ENCODE measurements around the gene KLHL26.
"Not testable (repeated sequence)": the region's sequence is repeated elsewhere in the genome, so short reads cannot be mapped to it uniquely, and the experiment has no call there.

Gene KLHL26

DNA sequence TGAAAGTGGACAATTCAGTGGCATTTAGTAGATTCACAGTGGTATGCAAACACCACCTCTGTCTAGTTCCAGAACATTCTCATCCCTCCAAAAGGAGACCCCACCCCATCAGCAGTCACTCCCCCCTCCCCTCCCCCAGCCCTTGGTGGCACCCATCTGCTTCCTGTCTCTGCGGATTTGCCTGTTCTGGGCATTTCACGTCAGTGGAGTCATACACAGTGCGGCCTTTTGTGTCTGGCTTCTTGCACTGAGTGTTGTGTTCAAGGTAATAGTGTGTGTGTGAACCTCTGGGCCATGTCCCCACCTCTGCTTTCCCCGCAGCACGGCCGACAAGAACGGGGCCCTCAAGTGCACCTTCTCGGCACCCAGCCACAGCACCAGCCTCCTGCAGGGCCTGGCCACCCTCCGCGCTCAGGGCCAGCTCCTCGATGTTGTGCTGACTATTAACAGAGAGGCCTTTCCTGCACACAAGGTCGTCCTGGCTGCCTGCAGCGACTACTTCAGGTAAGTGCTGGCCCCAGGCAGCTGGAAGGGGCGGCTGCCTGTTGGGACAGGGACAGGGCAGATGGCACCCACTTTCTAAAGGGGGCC, 27.2 kb downstream of the KLHL26 start:
- no peak for DNase-seq (ENCODE audit: low read depth)

DNA sequence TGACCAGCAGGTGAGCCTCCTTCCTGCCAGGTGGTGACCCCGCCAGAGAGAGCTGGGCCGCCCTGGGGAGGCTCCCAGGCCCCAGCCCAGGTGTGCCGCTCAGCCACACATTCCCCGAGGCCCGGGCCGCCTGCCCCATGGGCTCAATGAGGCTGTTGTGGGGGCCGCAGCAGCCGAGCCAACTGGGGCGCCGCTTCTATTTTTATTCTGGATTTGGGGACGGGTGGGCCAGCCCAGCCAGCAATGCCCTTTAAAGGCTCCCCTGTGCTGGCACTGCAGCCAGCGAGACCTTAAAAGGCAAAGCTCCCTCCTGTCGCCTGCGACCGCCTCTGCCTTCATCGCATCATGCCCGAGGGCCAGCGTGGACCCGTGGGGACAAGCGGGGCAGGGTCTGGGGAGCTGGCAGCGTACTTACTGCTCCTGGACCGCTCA, 29.0 kb downstream of the KLHL26 start:
- DNase-seq (ENCODE audit: low read depth), result no peak

DNA sequence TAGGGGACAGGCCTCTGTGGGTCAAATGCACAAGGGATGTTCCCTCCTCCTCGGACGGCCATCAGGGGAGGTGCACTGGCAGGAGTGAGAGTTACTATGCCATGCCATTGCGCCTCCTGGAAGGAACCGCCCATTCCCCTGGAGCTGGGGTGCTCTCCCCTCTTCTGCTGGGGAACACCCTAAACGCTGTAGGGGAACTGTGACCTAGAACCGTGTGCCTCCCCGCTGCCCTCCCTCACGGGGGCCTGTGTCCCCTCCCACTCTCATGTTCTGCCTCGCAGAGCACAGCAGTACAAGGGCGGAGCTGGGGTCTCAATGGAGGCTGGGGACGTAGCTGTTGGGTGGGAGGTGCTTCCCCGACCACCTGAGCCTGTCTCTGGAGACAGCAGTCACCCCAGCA, 29.5 kb downstream of the KLHL26 start:
- DNase-seq (ENCODE audit: low read depth), result no peak

DNA sequence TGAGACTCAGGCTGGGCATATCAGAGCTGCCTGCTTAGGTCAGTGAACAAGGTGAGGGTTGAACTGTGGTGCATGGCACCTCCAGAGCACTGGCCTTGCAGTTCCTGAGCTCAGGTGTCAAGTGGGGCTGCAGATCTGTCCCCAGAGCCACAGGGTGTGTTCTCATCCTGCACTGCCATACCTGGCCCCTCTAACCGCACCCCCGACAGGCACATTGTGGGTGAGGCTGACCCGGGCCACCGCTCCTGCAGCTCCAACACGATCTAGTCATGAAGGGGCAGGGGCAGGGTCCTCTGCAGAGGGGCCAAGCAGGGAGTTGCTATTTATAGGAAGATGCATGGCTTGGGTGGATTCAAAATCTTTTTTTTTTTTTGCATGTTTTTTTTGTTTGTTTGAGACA, 30.0 kb downstream of the KLHL26 start:
- no peak for DNase-seq (ENCODE audit: low read depth)

DNA sequence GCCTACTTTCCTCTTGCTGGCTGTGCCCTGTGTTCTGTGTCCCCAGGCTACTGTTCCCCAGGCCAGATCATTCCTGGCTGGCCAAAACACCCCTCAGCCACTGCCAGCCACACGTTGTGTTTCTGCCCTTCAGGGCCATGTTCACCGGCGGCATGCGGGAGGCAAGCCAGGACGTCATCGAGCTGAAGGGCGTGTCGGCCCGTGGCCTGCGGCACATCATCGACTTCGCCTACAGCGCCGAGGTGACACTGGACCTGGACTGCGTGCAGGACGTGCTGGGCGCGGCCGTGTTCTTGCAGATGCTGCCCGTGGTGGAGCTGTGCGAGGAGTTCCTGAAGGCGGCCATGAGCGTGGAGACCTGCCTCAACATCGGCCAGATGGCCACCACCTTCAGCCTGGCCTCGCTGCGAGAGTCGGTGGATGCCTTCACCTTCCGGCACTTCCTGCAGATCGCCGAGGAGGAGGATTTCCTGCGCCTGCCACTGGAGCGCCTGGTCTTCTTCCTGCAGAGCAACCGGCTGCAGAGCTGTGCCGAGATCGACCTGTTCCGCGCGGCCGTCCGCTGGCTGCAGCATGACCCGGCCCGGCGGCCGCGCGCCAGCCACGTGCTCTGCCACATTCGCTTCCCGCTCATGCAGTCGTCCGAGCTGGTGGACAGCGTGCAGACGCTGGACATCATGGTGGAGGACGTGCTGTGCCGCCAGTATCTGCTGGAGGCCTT, 30.9 kb downstream of the KLHL26 start:
- DNase-seq (ENCODE audit: low read depth), result no peak

DNA sequence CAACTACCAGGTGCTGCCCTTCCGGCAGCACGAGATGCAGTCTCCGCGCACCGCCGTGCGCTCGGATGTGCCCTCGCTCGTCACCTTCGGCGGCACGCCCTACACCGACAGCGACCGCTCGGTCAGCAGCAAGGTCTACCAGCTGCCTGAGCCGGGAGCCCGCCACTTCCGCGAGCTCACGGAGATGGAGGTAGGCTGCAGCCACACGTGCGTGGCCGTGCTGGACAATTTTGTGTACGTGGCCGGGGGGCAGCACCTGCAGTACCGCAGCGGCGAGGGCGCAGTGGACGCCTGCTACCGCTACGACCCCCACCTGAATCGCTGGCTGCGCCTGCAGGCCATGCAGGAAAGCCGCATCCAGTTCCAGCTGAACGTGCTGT, 31.4 kb downstream of the KLHL26 start:
- no peak for DNase-seq (ENCODE audit: low read depth)

DNA sequence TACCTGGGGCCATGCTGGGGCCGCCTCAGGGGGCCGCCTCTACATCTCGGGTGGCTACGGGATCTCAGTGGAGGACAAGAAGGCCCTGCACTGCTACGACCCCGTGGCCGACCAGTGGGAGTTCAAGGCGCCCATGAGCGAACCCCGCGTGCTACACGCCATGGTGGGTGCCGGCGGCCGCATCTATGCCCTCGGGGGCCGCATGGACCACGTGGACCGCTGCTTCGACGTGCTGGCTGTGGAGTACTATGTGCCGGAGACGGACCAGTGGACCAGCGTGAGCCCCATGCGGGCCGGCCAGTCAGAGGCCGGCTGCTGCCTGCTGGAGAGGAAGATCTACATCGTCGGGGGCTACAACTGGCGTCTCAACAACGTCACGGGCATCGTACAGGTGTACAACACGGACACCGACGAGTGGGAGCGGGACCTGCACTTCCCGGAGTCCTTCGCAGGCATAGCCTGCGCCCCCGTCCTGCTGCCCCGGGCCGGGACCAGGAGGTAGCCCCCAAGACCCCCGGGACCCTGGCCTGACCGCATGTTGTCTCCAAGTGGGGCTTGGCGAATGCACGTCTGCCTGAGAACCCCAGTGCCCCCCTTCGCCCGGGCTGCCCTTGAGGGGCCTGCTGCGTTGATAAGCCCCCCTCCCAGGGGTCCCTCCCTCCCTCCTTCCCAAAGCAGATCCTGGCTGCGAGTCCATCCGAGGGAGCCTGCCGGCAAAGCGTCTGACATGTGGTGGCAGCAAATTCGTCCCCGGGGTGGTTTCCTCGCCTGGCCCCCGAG, 32.1 kb downstream of the KLHL26 start:
- no peak for DNase-seq (ENCODE audit: low read depth)

DNA sequence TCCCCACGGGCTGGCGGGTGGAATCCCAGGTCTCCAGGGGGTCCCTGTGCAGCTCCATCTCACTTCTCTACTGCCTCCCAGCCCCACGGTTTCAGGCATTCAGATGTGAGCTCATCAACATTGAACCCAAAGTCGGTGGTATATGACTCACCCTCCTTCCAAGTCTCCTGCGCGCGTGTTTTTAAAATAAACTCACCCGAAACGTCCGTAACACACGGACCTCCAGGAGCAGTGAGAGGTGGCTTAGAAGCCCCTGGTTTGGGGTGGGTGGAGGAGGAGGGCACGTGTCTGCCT, 32.6 kb downstream of the KLHL26 start:
- DNase-seq (ENCODE audit: low read depth), result no peak

DNA sequence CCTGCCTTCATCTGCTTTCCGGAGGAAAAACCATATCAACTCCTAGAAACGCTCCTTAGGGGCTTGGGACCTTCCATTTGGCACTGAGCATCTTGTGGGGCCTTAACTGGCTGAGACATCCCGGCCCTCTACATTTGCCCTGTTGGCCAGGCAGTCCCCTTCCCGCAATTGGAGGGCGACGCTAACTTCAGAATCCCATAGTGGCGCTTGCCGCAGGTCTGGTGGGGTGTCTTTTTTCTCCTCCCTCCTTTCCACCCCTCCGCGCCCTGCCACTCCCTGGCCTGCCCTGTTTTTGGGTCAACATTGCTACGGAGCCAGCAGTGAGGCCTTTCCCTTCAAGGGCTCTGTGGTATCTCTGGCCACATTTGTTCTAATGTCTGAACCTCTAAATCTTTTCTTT, 33.1 kb downstream of the KLHL26 start:
- DNase-seq (ENCODE audit: low read depth), result no peak

DNA sequence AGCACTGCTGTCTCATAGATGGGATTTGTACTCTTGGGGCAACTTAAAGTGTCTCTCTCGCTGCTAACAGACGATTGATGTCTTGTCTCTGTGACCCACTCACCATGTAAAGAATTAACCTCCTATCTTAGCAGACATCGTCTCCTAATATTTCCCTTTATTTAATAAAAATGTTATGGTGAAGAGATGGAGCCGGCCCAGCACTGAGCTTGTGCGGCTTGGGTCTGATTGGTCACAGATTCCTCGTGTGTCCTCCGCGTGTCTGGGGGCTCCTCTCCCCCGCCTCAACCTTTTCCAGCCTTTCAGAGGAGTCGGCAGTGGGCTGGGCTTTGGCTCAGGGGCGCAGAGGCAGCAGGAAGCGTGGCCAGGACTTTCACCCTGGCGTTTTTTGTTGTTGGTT, 33.5 kb downstream of the KLHL26 start:
- DNase-seq (ENCODE audit: low read depth), result no peak

DNA sequence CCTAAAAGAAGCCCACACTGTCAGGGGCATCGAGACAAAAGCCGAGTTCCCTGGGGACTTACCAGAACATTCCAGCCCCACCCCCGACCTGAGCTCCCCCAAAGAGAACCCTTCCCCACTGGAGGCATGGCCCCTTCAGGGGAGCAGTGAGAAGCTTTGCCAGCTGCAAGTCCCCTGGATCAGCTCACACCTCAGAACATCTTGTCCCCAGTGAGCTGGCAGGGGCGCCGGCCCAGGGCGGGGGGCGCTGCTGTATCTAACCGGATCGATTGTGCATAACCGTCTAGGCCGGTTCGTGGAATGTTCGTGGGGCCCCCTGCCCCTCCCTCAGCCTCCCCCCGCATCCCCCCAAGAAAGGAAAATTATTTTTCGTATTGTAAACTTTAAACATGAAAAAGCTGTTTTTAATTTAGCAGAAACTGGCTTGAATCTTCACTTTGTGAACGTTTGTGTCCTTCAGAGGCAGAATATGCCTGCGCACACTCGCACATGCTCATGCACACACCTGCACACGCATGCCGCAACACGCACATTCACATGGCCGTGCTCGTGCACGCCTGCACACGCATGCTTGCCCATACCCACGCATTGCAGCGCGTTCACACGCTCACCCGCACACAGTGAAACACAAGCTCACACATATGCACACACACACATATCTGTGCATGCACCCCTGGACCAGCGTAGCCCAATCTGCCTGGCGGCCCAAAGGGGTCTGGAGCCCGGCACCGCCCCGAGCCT, 34.6 kb downstream of the KLHL26 start:
- DNase-seq (ENCODE audit: low read depth), result no peak

DNA sequence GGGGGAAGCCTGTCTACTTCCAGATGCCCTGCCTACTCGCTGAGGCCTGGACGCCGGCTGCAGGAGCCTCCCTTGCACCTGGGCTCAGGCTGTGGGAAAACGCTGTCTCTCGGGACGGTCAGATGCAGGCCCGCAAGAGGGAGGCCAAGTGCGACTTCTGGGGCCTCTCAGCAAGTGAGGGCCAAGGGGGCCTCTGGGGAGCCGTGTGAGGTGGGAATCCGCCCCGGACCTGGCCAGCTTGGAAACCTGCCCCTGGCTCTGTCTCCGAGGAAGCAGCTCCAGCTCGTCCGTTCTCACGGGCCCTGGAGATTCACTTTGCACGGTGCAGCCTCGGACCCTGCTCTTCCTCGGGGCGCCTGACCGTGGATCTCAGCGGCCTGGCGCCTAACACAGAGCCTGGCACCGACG, 35.2 kb downstream of the KLHL26 start:
- no peak for DNase-seq (ENCODE audit: low read depth)

DNA sequence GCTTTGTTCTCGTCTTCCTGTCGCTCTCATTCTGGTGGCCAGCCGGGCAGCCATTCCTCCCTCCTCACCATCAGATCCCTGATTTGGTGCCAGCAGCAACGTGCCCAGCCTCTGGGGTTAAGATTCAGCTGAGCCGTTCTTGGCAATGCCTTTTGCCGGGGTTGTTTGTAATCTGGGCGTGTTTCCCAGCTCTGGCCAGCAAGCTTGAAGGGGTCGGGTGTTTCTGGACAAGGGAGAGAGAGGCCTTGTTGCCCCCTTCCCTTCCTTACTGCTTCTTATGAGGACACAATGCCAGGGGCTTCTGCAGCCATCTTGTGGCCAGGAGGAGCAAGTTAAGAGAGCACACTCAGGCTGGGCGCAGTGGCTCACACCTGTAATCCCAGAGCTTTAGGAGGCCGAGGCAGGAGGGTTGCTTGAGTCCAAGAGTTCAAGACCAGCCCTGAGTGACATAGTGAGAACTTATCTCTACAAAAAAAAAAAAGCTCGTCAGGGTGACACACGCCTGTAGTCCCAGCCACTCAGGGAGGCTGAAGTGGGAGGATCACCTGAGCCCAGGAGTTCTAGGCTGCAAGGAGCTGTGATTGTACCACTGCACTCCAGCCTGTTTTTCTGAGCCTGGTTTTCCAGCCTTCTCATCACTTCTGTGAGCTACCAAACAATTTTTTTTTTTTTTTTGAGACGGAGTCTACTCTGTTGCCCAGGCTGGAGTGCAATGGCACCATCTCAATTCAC, 35.9 kb downstream of the KLHL26 start:
- DNase-seq (ENCODE audit: low read depth), result no peak

DNA sequence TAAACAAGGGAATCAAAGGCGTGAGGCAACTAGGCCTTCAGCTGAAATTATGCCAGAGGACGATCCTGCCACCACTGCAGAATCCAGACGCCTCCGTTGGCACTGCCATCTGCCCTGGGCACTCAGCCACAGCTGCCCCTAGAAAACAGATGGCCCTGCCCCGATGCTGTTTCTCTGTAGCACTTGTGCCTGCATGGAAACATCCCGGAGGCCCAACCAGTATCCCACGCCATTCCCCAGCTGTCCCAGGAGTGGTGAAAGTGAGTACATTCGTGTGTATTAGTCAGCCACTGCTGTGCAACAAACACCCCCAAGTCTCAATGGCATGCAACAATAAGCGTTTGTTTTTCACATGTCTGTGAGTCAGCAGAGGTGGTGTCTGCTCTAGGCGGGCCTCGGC, 37.8 kb downstream of the KLHL26 start:
- no peak for DNase-seq (ENCODE audit: low read depth)

DNA sequence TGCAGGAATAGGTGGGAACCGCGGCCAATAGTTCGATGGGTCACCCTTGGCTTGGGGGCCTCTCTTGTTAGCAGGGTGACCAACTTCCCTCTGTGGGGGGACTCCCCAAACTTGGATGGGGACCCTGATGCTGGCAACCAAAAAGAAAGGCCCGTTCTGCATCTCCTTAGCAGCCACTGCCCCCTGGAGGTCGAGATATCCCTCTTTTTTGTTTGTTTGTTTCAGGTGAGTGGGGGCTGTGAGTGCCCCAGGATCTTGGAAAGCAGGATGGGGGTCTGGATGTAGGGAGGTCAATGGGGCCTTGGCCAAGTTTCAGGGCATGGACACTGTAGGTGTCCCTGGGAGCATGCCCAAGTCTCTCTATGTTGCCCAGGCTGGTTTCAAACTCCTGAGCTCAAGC, 39.0 kb downstream of the KLHL26 start:
- DNase-seq (ENCODE audit: low read depth), result no peak

DNA sequence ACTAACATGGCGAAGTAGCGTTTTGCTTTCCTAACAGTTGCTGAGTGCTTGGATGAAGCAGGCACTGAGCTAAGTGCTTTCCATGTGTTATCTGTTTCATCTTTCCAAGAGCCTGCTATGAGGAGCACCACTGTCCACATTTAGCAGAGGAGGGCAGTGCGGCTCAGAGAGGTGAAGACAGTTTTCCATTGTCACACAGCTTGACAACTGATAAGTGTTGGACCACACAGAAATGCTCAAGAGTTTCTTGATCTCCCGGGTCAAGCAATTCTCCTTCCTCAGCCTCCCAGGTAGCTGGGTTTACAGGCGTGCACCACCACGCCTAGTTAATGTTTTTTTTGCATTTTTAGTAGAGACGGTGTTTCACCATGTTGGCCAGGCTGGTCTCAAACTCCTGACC, 39.9 kb downstream of the KLHL26 start:
- no peak for DNase-seq (ENCODE audit: low read depth)

DNA sequence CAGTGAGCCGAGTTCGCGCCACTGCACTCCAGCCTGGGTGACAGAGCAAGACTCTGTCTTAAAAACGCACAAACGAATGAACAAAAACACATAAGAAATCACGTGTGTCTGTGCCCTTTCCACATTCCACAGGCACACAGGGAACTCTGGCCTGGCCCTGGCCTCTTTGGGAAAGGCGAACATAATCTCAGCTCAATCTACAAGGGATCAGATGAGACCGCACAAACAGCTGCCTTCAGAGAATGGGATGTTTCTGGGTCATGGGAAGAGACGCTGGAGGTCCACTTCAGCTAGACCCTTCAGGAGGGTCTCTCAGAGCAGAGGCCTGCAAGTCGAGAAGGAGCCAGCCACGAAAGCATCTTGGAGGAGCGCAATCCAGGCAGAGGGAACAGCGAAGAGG, 40.3 kb downstream of the KLHL26 start:
- no peak for DNase-seq (ENCODE audit: low read depth)

DNA sequence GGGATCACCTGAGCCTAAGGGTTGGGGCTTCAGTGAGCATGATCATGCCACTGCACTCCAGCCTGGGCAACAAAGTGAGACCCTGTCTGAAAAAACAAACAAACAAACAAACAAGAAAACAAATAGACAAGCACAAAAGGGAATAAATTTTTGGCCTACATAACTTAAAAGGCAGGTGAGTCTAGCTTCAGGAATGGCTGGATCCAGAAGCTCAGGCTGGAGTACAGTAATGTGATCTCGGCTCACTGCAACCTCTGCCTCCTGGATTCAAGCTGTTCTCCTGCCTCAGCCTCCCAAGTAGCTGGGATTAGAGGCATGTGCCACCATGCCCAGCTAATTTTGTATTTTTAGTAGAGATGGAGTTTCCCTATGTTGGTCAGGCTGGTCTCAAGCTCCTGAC, 43.3 kb downstream of the KLHL26 start:
- not testable (repeated sequence) for DNase-seq (ENCODE audit: low read depth)

DNA sequence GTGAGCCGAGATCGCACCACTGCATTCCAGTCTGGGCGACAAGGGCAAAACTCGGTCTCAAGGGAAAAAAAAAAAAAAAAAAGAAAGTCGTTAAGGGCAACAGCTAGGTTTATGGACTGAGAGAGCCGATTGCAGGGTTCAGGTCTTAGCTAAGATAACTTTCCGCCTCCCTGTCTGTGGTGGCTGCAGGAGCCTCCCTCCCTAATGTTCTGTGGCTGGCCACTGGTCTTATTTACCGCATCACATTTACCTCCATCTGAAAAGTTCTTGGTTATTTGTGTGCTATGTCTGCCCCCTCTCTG, 45.9 kb downstream of the KLHL26 start:
- no peak for DNase-seq (ENCODE audit: low read depth)

DNA sequence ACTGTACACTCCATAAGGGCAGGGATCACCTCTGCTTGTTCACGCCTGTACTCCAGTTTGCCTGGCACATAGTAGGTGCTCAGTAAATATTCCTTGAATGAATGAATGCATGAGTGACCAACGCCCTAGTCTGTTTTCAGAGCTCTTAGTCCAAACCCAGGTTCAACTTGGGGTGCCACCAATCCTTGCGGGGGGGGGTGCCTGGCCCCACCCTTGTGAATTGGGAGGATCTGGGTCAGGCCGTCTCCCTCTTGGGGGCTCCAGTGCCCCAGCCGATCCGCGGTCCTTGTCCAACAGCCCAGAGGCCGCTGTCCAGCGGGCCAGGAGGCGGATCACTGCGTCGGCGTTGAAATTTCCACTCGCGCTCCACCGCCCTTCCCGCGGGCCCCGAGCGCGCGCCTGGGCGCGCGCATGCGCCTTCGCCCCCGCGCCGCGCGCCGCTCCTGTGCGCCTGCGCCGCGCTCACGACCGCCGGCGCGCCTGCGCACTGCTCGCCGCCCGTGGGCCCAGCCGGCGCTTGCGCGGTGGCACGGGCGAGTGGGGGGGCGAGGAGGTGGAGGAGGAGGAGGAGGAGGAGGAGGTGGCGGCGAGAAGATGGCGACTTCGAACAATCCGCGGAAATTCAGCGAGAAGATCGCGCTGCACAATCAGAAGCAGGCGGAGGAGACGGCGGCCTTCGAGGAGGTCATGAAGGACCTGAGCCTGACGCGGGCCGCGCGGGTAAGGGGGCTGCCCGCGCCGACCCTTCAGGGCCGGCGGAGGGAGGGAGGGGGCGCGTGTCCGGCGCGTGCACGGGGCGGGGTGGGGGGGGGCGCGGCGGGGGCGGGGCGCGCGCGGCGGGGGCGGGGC, 46.5 kb downstream of the KLHL26 start, which contains the start of gene CRTC1:
Gene CRTC1 (plus strand): TSS at position 572 of the 849 bp plus-strand sequence. CDS start 23 bp downstream, at position 595.
- DNase-seq (ENCODE audit: low read depth), result peak; percentile 92

DNA sequence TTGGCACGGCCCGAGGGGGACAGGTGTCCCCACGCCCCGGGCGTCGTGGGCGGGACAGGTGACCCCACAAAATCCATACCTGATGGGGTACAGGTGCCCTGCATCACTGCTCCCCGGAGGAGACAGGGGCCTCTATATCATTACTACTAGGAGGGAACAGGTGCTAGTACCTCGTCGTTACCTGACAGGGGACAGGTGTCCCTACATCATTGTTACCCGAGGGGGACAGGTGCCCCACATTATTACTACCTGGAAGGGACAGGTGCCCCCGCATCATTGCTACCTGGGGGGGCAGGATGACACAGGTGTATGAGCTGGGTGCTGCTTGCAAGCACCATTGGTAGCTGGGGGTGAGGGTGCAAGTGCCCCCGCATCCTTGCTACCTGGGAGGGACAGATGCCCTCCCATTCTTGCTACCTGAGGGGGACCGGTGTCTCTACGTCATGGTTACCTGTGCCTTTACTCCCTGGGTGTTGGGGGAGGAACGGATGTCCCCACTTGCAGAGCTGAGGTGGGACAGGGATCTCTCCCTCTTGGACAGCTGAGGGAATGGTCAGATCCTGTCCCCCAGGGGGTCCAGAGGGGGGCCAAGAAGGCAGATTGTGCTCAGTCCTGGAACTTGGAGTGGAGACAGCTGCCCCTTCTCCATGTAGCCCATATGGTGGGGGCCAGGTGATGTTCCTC, 47.3 kb downstream of the KLHL26 start:
- no peak for DNase-seq (ENCODE audit: low read depth)

All from T follicular helper cell (primary cell).